Natural killer cell (primary cell): ENCODE results near the gene FHIT. TPM values are rescaled to one million over a fixed set of nuclear protein-coding genes. Genes with fewer than 3 reads are reported as not detected.

ENCODE experiments used
- ATAC-seq, 3 donors: fragments of 150-1000 bp in 2 of 3; fragments of 200-7000 bp in 1 of 3; cut with Tn5 transposase; 1 replicate in 1 of 3; 2 replicates in 2 of 3; pipeline ENCODE4 v1.10.0; 2021; ENCODE audit warnings: mild to moderate bottlenecking in 2 of 3, moderate library complexity in 2 of 3
- DNase-seq, 2 donors: peaks; one replicate each; pipeline versions ENCODE4 v3.0.0 to v3.0.0-alpha.2; 2013 to 2021; ENCODE audit warnings: mixed read lengths in 1 of 2
- H3K27ac ChIP-seq: one replicate; pipeline ENCODE4 v1.5.1; 2013; ENCODE audit warnings: mild to moderate bottlenecking, low read length
- H3K27me3 ChIP-seq: one replicate; pipeline ENCODE4 v1.6.1; 2013; ENCODE audit warnings: low read length; ENCODE audit not compliant: control insufficient read depth, insufficient read depth
- H3K36me3 ChIP-seq: one replicate; pipeline ENCODE4 v1.6.1; 2013; ENCODE audit warnings: low read length; ENCODE audit not compliant: control insufficient read depth, insufficient read depth
- H3K4me1 ChIP-seq: one replicate; pipeline ENCODE4 v1.6.1; 2013; ENCODE audit warnings: low read length; ENCODE audit not compliant: control insufficient read depth, insufficient read depth
- H3K4me3 ChIP-seq: one replicate; pipeline ENCODE4 v1.5.1; 2013; ENCODE audit warnings: low read length
- H3K9me3 ChIP-seq: one replicate; pipeline ENCODE4 v1.6.1; 2013; ENCODE audit warnings: low read length; ENCODE audit not compliant: control insufficient read depth, insufficient read depth
- H3K27ac Mint-ChIP-seq, 2 donors: one replicate each; pipeline ENCODE4 v1.8.0; 2022; ENCODE audit warnings: mild to moderate bottlenecking in 2 of 2, mixed read lengths in 2 of 2, moderate library complexity in 1 of 2
- H3K27me3 Mint-ChIP-seq, 2 donors: one replicate each; pipeline ENCODE4 v1.8.0; 2022; ENCODE audit warnings: low read depth in 2 of 2, mixed read lengths in 2 of 2
- H3K36me3 Mint-ChIP-seq: one replicate; pipeline ENCODE4 v1.8.0; 2022; ENCODE audit warnings: mixed read lengths
- H3K4me1 Mint-ChIP-seq, 2 donors: one replicate each; pipeline ENCODE4 v1.8.0; 2022; ENCODE audit warnings: mixed read lengths in 2 of 2
- H3K4me3 Mint-ChIP-seq: one replicate; pipeline ENCODE4 v1.8.0; 2022; ENCODE audit warnings: mild to moderate bottlenecking, moderate library complexity, mixed read lengths
- H3K9me3 Mint-ChIP-seq, 2 donors: one replicate each; pipeline ENCODE4 v1.8.0; 2022; ENCODE audit warnings: mixed read lengths in 2 of 2
- WGBS: methylation state at CpG from one replicate; pipeline ENCODE4 v1.1.7; 2013; ENCODE audit warnings: missing lambda C conversion rate; ENCODE audit not compliant: insufficient coverage; 5-methylcytosine and 5-hydroxymethylcytosine counted together
- intact Hi-C: fragments of 100-400 bp; cut with micrococcal nuclease; formaldehyde crosslinking; loops from one replicate; pipeline ENCODE4 v1.14.2; 2022
- total RNA-seq, 4 donors: library from RNA; stranded (reverse); fragments of 120-200 nt in 1 of 4; gene quantifications; one replicate each; pipeline versions ENCODE4 v1.2.3 to v1.2.4, GENCODE V29; 2013 to 2022
- TF ChIP-seq, protein P1 (sequence below): fragments of 200-600 bp; IDR thresholded peaks from one replicate; pipeline ENCODE4 v1.8.0; 2022; ENCODE audit warnings: antibody characterized with exemption

The FHIT gene
- total RNA-seq, 3 donors from 2014 or later (not counting 1 experiment from before 2014, with no cell fraction given), result 2.7 to 6.1 (median 3.3) TPM

DNA sequence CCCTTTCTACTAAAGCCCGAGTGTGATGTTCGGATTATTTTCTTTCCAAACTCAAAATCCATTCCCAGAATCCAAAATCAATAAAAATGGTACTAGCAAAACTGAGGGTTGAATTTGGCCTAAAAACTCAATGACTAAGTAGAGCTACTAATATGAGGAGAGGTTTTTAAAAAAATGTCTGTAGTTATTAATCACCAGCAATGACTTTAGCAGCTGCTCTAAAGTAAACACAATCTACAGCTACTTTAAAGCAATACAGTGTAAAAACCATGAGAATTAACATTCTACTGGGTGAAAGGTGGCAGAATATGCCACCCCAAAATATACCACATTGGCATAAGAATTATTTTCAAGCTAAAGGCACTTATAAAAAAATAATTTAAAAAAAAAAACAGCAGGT is 23.5 kb downstream of the FHIT start:
- intact Hi-C loops, result no loop called here
- 100% methylated on average over 1 of the region's 2 CpGs for WGBS
- no peak overlapping the region for H3K27ac Mint-ChIP-seq
- no peaks in the 10 kb centered on the region for H3K27me3 Mint-ChIP-seq
- Histone ChIP-seq H3K9me3 (no peaks in the 10 kb centered on the region), H3K4me3 (no peak overlapping the region), H3K27ac (no peak overlapping the region), H3K27me3 (no peaks in the 10 kb centered on the region), H3K4me1 (no peaks in the 10 kb centered on the region), H3K36me3 (no peaks in the 10 kb centered on the region)
- no peaks in the 10 kb centered on the region for H3K9me3 Mint-ChIP-seq
- ATAC-seq, result no peak
- H3K4me3 Mint-ChIP-seq, result no peak overlapping the region
- H3K4me1 Mint-ChIP-seq, result no peaks in the 10 kb centered on the region
- TF ChIP-seq, protein P1, sequence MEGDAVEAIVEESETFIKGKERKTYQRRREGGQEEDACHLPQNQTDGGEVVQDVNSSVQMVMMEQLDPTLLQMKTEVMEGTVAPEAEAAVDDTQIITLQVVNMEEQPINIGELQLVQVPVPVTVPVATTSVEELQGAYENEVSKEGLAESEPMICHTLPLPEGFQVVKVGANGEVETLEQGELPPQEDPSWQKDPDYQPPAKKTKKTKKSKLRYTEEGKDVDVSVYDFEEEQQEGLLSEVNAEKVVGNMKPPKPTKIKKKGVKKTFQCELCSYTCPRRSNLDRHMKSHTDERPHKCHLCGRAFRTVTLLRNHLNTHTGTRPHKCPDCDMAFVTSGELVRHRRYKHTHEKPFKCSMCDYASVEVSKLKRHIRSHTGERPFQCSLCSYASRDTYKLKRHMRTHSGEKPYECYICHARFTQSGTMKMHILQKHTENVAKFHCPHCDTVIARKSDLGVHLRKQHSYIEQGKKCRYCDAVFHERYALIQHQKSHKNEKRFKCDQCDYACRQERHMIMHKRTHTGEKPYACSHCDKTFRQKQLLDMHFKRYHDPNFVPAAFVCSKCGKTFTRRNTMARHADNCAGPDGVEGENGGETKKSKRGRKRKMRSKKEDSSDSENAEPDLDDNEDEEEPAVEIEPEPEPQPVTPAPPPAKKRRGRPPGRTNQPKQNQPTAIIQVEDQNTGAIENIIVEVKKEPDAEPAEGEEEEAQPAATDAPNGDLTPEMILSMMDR, result no peak
- no peak for DNase-seq
- no peaks in the 10 kb centered on the region for H3K36me3 Mint-ChIP-seq

DNA sequence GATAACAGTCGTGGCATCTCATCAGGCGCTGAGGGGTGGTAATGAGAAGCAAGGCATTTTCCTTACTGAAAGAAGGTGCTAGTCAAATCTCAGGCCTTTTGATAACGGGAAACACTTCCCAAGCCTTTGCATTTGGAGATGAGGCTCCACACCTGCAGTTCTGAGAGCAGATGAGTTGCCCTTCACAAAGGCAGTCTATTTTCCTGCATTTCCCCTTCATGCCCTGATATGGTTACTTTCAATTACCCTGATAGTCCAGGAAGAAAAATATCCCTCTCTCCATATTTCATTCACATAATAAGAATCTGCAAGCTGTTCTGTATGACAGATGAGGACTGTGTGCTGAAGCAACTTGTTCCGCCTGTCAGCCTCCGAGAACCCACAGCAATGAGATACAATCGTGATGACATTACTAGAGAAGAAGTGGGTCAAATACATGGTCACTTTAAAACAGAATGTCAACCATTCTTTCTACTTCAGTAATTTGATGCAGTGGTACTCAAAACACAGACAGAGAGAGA is 25.0 kb downstream of the FHIT start:
- TF ChIP-seq, protein P1, result no peak
- Histone ChIP-seq H3K4me3 (no peak overlapping the region), H3K27me3 (no peaks in the 10 kb centered on the region), H3K36me3 (no peaks in the 10 kb centered on the region), H3K4me1 (no peaks in the 10 kb centered on the region), H3K9me3 (no peaks in the 10 kb centered on the region), H3K27ac (no peak overlapping the region)
- no peaks in the 10 kb centered on the region for H3K9me3 Mint-ChIP-seq
- DNase-seq (no peak), ATAC-seq (no peak)
- no peak overlapping the region for H3K4me3 Mint-ChIP-seq
- no peak overlapping the region for H3K27ac Mint-ChIP-seq
- intact Hi-C loops, result no loop called here
- H3K4me1 Mint-ChIP-seq, result no peaks in the 10 kb centered on the region
- 87% methylated on average over 6 of the region's 6 CpGs for WGBS
- no peaks in the 10 kb centered on the region for H3K27me3 Mint-ChIP-seq
- H3K36me3 Mint-ChIP-seq, result no peaks in the 10 kb centered on the region

DNA sequence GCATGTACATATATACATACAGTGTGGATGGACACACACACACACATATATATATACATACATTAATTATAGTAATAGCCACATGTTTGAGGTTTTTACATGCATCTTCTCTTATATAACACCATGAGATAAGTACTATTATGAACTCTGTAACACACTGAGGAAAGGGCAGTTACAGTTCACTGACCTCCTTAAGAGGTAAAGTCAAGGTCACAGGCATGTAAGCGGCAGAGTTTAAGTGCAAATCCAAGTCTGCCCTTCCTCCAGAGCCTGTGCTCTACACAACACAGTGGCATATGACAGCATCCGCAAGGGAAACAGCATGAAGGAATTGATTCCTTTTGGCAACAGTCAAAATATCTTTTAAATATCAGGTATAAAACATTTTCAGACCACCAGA is 26.4 kb downstream of the FHIT start:
- intact Hi-C loops, result no loop called here
- TF ChIP-seq, protein P1, result no peak
- H3K4me3 ChIP-seq, result no peak overlapping the region
- H3K27me3 ChIP-seq, result no peaks in the 10 kb centered on the region
- no peak for ATAC-seq
- Mint-ChIP-seq H3K36me3 (no peaks in the 10 kb centered on the region), H3K27ac (no peak overlapping the region), H3K27me3 (no peaks in the 10 kb centered on the region), H3K4me3 (no peak overlapping the region), H3K9me3 (no peaks in the 10 kb centered on the region), H3K4me1 (no peaks in the 10 kb centered on the region)
- no peak overlapping the region for H3K27ac ChIP-seq
- no peaks in the 10 kb centered on the region for H3K9me3 ChIP-seq
- WGBS, result 100% methylated on average over 2 of the region's 2 CpGs
- no peaks in the 10 kb centered on the region for H3K36me3 ChIP-seq
- no peaks in the 10 kb centered on the region for H3K4me1 ChIP-seq
- no peak for DNase-seq

DNA sequence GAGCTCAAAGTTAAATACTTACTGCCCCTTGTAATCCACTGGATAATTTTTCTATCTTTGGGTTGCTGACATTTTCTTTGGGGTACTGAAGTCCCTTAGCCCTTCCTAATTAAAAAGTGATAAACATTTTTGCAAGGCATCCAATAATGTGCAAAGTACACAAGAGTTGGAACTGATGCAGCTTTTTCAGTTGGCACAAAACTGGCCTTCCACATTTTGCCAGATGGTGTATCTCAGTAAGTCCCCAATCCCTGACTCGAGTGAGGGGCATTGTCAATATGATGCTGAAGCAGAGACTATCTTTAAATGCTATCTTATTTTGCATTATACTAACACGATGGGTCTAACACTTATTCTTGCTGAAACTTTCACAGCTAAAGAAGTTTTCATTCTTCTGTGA is 27.8 kb downstream of the FHIT start:
- TF ChIP-seq, protein P1, result no peak
- no peak overlapping the region for H3K4me3 ChIP-seq
- no peaks in the 10 kb centered on the region for H3K27me3 Mint-ChIP-seq
- no peak overlapping the region for H3K27ac ChIP-seq
- no peaks in the 10 kb centered on the region for H3K4me1 ChIP-seq
- no peak overlapping the region for H3K27ac Mint-ChIP-seq
- no peaks in the 10 kb centered on the region for H3K4me1 Mint-ChIP-seq
- no peaks in the 10 kb centered on the region for H3K9me3 ChIP-seq
- WGBS, result 91% methylated on average over 1 of the region's 2 CpGs
- ATAC-seq, result no peak
- H3K36me3 Mint-ChIP-seq, result no peaks in the 10 kb centered on the region
- H3K27me3 ChIP-seq, result no peaks in the 10 kb centered on the region
- H3K9me3 Mint-ChIP-seq, result no peaks in the 10 kb centered on the region
- intact Hi-C loops, result no loop called here
- H3K4me3 Mint-ChIP-seq, result no peak overlapping the region
- DNase-seq, result no peak
- H3K36me3 ChIP-seq, result no peaks in the 10 kb centered on the region
